Stimulated activated CD4-positive, alpha-beta T cell treated with anti-CD3 and anti-CD28 coated beads, Interleukin-12 subunit alpha, Interleukin-12 subunit beta, amount 100 ng/mL, for 24 hours (primary cell): ENCODE results near the gene WASHC2C.
"Not testable (repeated sequence)": the region's sequence is repeated elsewhere in the genome, so short reads cannot be mapped to it uniquely, and the experiment has no call there.

Experiments used
- DNase-seq, 2 experiments: peaks; one replicate each; pipeline ENCODE4 v3.0.0-alpha.2; 2020; ENCODE audit warnings: low read depth in 2 of 2

WASHC2C gene

DNA sequence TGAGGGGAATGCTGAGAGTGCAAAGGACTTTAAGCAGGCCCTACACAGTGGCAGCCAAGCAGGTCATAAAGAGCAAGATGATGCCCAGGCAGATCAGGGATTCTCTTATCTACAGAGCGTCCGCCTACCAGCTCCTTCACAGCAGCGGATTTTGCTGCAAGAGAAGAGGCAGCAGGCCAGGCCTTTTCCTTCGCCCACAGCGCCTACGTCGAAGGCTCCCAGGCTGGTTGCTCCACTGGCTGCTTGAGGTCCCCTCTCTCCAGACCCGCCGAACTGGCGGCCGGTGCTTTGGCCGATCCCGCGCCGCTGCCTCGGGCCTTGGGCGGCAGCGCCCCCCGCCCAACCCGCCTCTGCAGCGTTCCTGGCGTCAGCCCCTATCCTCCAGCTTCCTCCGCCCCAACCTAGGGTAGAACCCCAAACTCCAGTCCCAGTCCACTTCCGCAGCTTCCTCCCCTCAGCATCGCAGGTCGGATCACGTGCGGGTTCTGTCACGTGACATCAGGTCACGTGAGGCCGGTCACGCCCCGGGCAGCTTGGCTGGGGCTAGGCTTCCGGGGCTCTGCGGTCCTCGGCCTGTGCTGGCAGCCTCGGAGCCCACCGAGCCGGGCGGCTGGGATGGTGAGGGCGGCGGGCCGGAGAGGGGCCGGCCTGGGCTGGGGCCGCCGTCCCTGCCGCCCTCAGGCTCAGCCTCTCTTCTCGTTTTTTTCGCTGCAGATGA lies at the start of gene WASHC2C:
Gene WASHC2C, plus strand, starts transcription at position 564 of the 718 bp plus-strand sequence. Its CDS starts 52 bp downstream, at position 616.
- peak; percentile 91 for DNase-seq

- DNase-seq, result not testable (repeated sequence)
Measured at GRCh38 chr10:45678467-45678866, 48.6 kb upstream of the WASHC2C start.

GRCh38 chr10:45710200-45710796 lies 16.8 kb upstream of the WASHC2C start:
- not testable (repeated sequence) for DNase-seq

DNA sequence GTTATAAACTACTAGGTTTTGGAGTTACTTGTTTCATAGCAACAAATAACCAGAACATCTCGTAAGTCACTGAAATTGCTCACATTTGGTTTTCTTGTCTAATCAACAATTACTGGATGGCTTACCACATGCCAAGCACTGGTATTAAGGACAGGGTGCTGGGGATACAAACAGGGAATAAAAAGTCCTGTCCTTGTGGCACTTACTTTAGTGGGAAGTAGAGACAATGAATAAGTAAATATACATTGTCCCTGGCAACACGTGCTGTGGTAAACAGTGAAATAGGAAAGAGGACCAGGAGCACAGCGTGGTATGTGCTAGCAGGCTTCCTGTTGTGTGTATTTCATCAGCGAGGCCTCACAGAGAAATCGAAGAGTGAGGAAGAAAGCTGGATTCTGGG lies 15.8 kb upstream of the WASHC2C start:
- DNase-seq, result not testable (repeated sequence)

GRCh38 chr10:45717053-45717452 lies 10.0 kb upstream of the WASHC2C start:
- DNase-seq, result not testable (repeated sequence)

DNA sequence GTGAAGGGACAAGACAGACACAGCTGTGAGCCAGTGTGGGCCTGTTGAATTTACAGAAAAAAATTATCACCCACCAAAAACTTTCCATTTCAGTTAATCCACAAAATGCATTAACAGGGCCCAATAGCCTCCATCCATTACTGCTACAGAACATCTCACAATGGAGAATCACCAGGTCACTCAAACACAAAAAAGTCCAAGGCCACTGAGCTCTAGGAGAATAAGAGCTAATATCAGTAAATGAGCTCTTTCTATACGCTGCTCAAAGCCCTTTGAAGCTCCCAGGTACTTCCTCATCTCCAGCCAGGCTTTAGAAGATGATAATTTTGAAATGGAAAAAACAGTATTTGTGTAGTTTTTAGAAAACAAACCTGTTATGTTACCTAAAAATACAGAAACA lies 9.4 kb upstream of the WASHC2C start:
- not testable (repeated sequence) for DNase-seq

GRCh38 chr10:45721503-45721902 lies 5.6 kb upstream of the WASHC2C start:
- not testable (repeated sequence) for DNase-seq

- DNase-seq, result not testable (repeated sequence)
Measured at GRCh38 chr10:45723851-45724250, 3.2 kb upstream of the WASHC2C start.

- DNase-seq, result not testable (repeated sequence)
Measured at GRCh38 chr10:45727421-45727965, 427 bp downstream of the WASHC2C start.

DNA sequence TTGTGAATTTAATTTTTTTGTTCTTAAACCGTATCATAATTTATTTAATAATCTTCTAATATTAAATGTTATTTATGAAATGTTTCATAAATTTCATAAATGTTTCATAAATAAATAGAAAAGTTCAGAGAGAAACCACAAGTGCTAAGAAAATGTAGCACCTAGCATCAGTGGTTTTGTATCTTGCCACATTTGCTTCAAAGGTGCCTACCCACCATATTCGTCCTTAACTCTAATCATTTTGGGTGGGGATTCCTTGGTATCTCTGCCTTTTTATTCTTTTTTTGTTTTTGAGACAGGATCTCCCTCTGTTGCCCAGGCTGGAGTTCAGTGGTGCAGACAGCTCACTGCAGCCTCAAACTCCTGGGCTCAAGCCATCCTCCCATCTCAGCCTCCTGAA lies 7.4 kb downstream of the WASHC2C start:
- not testable (repeated sequence) for DNase-seq

GRCh38 chr10:45734867-45735266 lies 7.8 kb downstream of the WASHC2C start:
- DNase-seq, result not testable (repeated sequence)

GRCh38 chr10:45741559-45741958 lies 14.5 kb downstream of the WASHC2C start:
- DNase-seq, result not testable (repeated sequence)

DNA sequence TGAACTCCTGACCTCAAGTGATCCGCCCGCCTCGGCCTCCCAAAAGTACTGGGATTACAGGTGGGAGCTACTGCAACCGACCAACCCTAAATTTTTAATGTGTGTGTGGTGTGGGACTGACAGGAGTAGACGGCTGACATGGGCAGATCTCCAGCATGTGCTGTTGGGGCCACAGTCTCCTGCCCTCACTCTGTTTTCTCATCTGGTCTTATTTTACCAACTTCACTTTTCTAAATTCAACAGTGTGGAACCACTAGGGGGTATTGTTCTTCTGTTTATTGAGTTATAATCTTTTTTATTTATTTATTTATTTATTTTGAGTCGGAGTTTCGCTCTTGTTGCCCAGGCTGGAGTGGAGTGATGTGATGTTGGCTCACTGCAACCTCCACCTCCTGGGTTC lies 14.9 kb downstream of the WASHC2C start:
- DNase-seq, result not testable (repeated sequence)

DNA sequence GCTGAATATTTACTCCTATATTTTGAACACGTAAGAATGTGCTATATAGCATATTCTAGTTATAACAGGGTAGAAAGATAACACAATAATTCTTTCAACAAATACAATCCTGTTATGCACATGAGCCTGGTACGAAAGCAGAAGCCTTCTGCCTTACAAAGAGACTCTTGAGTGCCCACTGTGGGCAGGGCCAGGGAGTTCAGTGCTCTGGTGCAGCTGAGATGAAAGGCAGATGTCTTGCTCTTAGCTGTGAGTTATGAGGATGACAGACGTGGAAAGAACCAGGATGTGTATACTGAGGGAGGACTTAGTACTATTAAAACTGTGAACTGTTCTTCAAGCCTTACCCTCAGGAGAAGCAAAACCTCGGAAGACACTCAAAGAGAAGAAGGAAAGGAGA lies 24.1 kb downstream of the WASHC2C start:
- DNase-seq, result not testable (repeated sequence)

GRCh38 chr10:45752210-45752609 lies 25.1 kb downstream of the WASHC2C start:
- DNase-seq, result not testable (repeated sequence)

DNA sequence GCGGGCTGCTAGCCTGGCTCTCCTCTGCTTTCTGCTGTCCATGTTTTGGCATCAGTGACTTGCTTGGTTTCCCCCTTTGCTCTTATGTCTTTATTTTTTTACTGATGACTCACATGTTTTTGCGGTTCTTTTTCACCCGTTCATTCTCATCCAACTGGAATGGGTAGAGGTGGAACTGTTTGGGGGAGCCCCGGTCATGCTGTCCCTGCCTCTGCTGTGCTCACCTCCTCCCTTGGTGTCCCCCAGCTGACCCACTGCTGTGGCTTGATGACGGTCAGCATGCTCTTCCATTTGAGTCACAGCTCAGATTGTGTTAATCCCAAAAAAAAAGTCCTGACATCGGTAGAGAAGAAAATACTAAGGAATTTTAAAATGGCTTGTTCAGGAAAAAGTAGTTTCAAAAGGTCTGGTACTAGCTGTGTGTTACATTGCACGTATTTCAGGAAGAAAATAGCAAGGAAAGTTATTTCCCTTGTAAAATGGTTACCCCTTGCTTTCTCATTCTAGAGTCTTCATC lies 27.0 kb downstream of the WASHC2C start:
- DNase-seq, result not testable (repeated sequence)

DNA sequence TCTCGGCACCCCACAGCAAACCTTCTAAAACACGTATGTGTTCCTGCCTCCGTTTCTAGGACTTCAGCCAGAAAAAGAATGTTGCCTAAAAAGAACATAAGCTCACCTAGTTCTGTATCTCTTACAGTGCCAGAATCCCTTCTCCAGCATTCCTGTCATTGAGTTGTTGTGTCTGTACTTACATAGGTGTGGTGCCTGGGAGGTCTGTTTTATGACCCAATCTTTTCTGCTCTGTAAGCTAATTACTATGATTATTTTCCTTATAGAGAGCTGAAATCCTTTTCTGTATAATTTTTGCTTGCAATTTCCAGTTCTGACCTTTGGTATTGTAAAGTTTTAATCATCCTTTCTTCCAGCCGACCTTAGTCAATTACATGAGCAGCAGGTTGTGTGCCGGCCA lies 28.0 kb downstream of the WASHC2C start:
- not testable (repeated sequence) for DNase-seq

DNA sequence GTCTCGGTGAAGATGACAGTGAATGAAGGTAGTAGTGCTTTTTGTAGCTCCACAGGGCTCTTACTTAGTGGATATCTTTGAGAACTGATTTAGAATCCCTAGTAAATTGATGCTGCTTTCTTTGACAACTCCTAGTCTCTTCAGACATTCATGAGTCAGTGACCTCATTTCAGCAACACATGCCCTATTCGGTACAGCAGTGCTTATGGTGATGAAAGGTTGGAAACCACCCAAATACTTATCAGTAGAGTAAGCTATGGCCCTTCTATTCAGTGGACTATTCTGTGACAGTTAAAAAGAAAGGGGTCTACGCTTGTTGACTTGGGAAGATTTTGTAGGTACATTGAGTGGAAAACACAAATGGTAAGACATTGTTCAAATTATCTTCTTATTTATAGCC lies 29.0 kb downstream of the WASHC2C start:
- DNase-seq, result not testable (repeated sequence)

- DNase-seq, result not testable (repeated sequence)
Measured at GRCh38 chr10:45757661-45758396, 30.8 kb downstream of the WASHC2C start.

- DNase-seq, result not testable (repeated sequence)
Measured at GRCh38 chr10:45761622-45762021, 34.6 kb downstream of the WASHC2C start.

GRCh38 chr10:45763037-45763436 lies 36.0 kb downstream of the WASHC2C start:
- DNase-seq, result not testable (repeated sequence)

DNA sequence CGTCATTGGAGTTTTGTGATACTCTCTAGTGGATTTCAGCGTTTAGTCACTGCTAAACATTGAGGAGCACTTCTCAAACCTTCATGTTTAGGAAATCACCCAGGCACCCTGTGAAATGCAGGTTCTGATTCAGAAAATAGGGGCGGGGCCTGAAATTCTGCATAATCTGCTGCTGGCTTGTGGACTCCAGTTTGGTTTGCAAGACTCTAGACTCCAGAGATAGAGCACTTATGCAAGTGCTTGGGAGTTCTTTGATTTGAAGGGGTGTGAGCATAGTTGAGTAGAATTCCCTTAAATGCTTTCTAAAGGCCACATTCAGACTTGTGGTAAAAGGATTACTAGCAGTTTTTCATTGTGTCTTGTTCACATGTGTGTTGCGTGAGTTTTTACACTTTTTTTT lies 41.3 kb downstream of the WASHC2C start:
- DNase-seq, result not testable (repeated sequence)
